ENCODE measurements around the gene BRI3.

GRCh38 chr7:98341106-98341505 lies 59.6 kb downstream of the BRI3 start:
- TF ChIP-seq CTCF (IDR thresholded peaks at IDR 0.05) (no peak), POLR2A (IDR thresholded peaks at IDR 0.05) (no peak), POLR2AphosphoS5 (IDR thresholded peaks at IDR 0.05) (no peak), EP300 (IDR thresholded peaks at IDR 0.05) (no peak)

Measured in suprapubic skin (tissue), 4 donors.